H9 (cell line): ENCODE measurements around the gene PARVB. TPM values are rescaled to one million over a fixed set of nuclear protein-coding genes. Genes with fewer than 3 reads are reported as not detected.

Experiments used
- DNase-seq: peaks from one replicate; pipeline ENCODE4 v3.0.0-alpha.2; 2017
- H2AFZ ChIP-seq: one replicate; pipeline ENCODE4 v1.6.1; 2013; ENCODE audit warnings: mild to moderate bottlenecking, low read length, control low read depth, moderate library complexity
- H2AK5ac ChIP-seq: 2 replicates; pipeline ENCODE4 v1.6.1; 2013; ENCODE audit warnings: low read length, control low read depth, mixed read lengths; ENCODE audit not compliant: insufficient read length
- H2BK120ac ChIP-seq: one replicate; pipeline ENCODE4 v1.6.1; 2013; ENCODE audit warnings: low read depth, mild to moderate bottlenecking, low read length, control low read depth, inconsistent platforms; ENCODE audit not compliant: poor library complexity, severe bottlenecking
- H2BK12ac ChIP-seq: 2 replicates; pipeline ENCODE4 v1.6.1; 2013; ENCODE audit warnings: low read length, control low read depth, mixed read lengths, low read depth; ENCODE audit not compliant: insufficient read length
- H2BK15ac ChIP-seq: 2 replicates; pipeline ENCODE4 v1.6.1; 2013; ENCODE audit warnings: low read depth, low read length, control low read depth
- H2BK20ac ChIP-seq: one replicate; pipeline ENCODE4 v1.6.1; 2013; ENCODE audit warnings: low read depth, mild to moderate bottlenecking, low read length, control low read depth, inconsistent platforms; ENCODE audit not compliant: poor library complexity, severe bottlenecking
- H2BK5ac ChIP-seq: 2 replicates; pipeline ENCODE4 v1.6.1; 2013; ENCODE audit warnings: low read length, control low read depth, mixed read lengths; ENCODE audit not compliant: insufficient read length
- H3K14ac ChIP-seq: 2 replicates; pipeline ENCODE4 v1.6.1; 2013; ENCODE audit warnings: low read length, control low read depth; ENCODE audit not compliant: insufficient read depth
- H3K18ac ChIP-seq: 2 replicates; pipeline ENCODE4 v1.6.1; 2013; ENCODE audit warnings: low read depth, mild to moderate bottlenecking, mixed read lengths, low read length, control low read depth; ENCODE audit not compliant: insufficient read length
- H3K23ac ChIP-seq: 2 replicates; pipeline ENCODE4 v1.6.1; 2013; ENCODE audit warnings: low read length, control low read depth, mixed read lengths, low read depth; ENCODE audit not compliant: insufficient read length
- H3K23me2 ChIP-seq: 2 replicates; pipeline ENCODE4 v1.6.1; 2013; ENCODE audit warnings: low read depth, mild to moderate bottlenecking, mixed read lengths, low read length, control low read depth; ENCODE audit not compliant: insufficient read length, poor library complexity, severe bottlenecking
- H3K27ac ChIP-seq: 2 replicates; pipeline ENCODE4 v1.5.1; 2013; ENCODE audit warnings: low read length, control low read depth, mixed read lengths, low read depth; ENCODE audit not compliant: insufficient read length
- H3K27me3 ChIP-seq: 2 replicates; pipeline ENCODE4 v1.6.1; 2013; ENCODE audit warnings: low read length, control low read depth, inconsistent platforms; ENCODE audit not compliant: insufficient read depth
- H3K4ac ChIP-seq: 2 replicates; pipeline ENCODE4 v1.6.1; 2013; ENCODE audit warnings: low read depth, mild to moderate bottlenecking, control low read depth, inconsistent platforms, low read length, moderate library complexity
- H3K4me1 ChIP-seq: 2 replicates; pipeline ENCODE4 v1.6.1; 2013; ENCODE audit warnings: low read length, control low read depth, inconsistent platforms; ENCODE audit not compliant: insufficient read depth
- H3K4me2 ChIP-seq: 2 replicates; pipeline ENCODE4 v1.6.1; 2013; ENCODE audit warnings: low read length, control low read depth, mixed read lengths; ENCODE audit not compliant: insufficient read length, insufficient read depth
- H3K56ac ChIP-seq: 2 replicates; pipeline ENCODE4 v1.6.1; 2013; ENCODE audit warnings: low read depth, mild to moderate bottlenecking, mixed read lengths, low read length, control low read depth; ENCODE audit not compliant: insufficient read length
- H3K79me1 ChIP-seq: 2 replicates; pipeline ENCODE4 v1.6.1; 2013; ENCODE audit warnings: low read depth, mild to moderate bottlenecking, moderate library complexity, low read length, control low read depth, inconsistent platforms; ENCODE audit not compliant: insufficient read depth, poor library complexity, severe bottlenecking
- H3K79me2 ChIP-seq: 2 replicates; pipeline ENCODE4 v1.6.1; 2013; ENCODE audit warnings: low read length, control low read depth, inconsistent platforms; ENCODE audit not compliant: insufficient read depth
- H3K9ac ChIP-seq: 2 replicates; pipeline ENCODE4 v1.6.1; 2013; ENCODE audit warnings: low read length, control low read depth, mixed read lengths; ENCODE audit not compliant: insufficient read length; ENCODE audit errors: extremely low read depth
- H3K9me3 ChIP-seq: one replicate; pipeline ENCODE4 v1.6.1; 2013; ENCODE audit warnings: low read depth, low read length, inconsistent platforms; ENCODE audit not compliant: control insufficient read depth
- H3T11ph ChIP-seq: one replicate; pipeline ENCODE4 v1.6.1; 2013; ENCODE audit warnings: mild to moderate bottlenecking, low read length, control low read depth, inconsistent platforms
- H4K20me1 ChIP-seq: one replicate; pipeline ENCODE4 v1.6.1; 2013; ENCODE audit not compliant: control insufficient read depth, insufficient read length, insufficient read depth
- H4K5ac ChIP-seq: 2 replicates; pipeline ENCODE4 v1.6.1; 2013; ENCODE audit warnings: low read depth, mild to moderate bottlenecking, mixed read lengths, low read length, control low read depth; ENCODE audit not compliant: insufficient read length
- H4K8ac ChIP-seq: replicated peaks from 2 replicates; pipeline ENCODE4 v1.6.1; 2013; ENCODE audit warnings: low read length, control low read depth, mixed read lengths, low read depth; ENCODE audit not compliant: insufficient read length
- H4K91ac ChIP-seq: 2 replicates; pipeline ENCODE4 v1.6.1; 2013; ENCODE audit warnings: low read depth, mild to moderate bottlenecking, moderate library complexity, mixed read lengths, low read length, control low read depth; ENCODE audit not compliant: insufficient read length
- H3K27ac Mint-ChIP-seq, 3 experiments: 2 replicates in 2 of 3; 3 replicates in 1 of 3; pipeline ENCODE4 v1.8.0; 2020 to 2021; ENCODE audit warnings: mixed read lengths in 3 of 3, mild to moderate bottlenecking in 1 of 3, moderate library complexity in 1 of 3
- H3K27me3 Mint-ChIP-seq: 2 replicates; pipeline ENCODE4 v1.8.0; 2021; ENCODE audit warnings: low read depth, mild to moderate bottlenecking, moderate library complexity, mixed read lengths
- H3K36me3 Mint-ChIP-seq, 3 experiments: 2 replicates in 2 of 3; 3 replicates in 1 of 3; pipeline ENCODE4 v1.8.0; 2020 to 2021; ENCODE audit warnings: low read depth in 3 of 3, mixed read lengths in 3 of 3; ENCODE audit not compliant: insufficient read depth in 1 of 3
- H3K4me1 Mint-ChIP-seq, 2 experiments: 2 replicates each; pipeline ENCODE4 v1.8.0; 2020; ENCODE audit warnings: mixed read lengths in 2 of 2
- H3K4me3 Mint-ChIP-seq, 2 experiments: 2 replicates in 1 of 2; 3 replicates in 1 of 2; pipeline ENCODE4 v1.8.0; 2020 to 2021; ENCODE audit warnings: mild to moderate bottlenecking in 2 of 2, mixed read lengths in 2 of 2, moderate library complexity in 1 of 2
- H3K9me3 Mint-ChIP-seq, 2 experiments: 2 replicates in 1 of 2; 3 replicates in 1 of 2; pipeline ENCODE4 v1.8.0; 2020; ENCODE audit warnings: mild to moderate bottlenecking in 2 of 2, mixed read lengths in 2 of 2, moderate library complexity in 1 of 2
- WGBS: extraction: QIAGEN DNeasy Blood & Tissue Kit; methylation state at CpG from one replicate; pipeline ENCODE4 v1.1.7; 2013; ENCODE audit warnings: missing lambda C conversion rate, low lambda C conversion rate, mixed read lengths; ENCODE audit not compliant: insufficient read length; ENCODE audit errors: extremely low coverage; 5-methylcytosine and 5-hydroxymethylcytosine counted together
- total RNA-seq: library from RNA; stranded (reverse); gene quantifications from 2 replicates; pipeline ENCODE4 v1.2.1, GENCODE V29; 2021
- TF ChIP-seq, protein P1 (sequence below): fragments of 200-600 bp; sonication (generic); conservative IDR thresholded peaks from 3 replicates; pipeline ENCODE4 v1.8.0; 2021; ENCODE audit warnings: antibody characterized with exemption, mild to moderate bottlenecking

Gene PARVB
- total RNA-seq, 1 experiment from 2014 or later: 15.6 TPM

DNA sequence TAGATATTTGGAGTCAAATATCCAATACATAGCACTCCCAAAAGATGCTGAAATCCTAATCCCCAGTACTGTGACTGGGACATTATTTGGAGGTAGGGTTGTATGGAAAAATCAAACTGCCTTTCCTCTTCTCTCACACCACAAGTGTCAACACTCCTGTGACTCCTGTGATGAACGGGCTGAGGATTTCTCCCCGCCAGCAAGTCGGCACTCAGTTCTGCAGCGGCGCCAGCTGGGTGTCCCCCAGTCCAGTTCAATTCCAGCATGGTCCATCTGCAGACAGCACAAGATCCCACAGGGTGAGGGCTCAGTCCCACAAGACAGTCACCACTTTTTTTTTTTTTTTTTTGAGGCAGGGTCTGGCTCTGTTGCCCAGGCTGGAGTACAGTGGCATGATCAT, 4.3 kb upstream of the PARVB start:
- no peak overlapping the region for H2BK15ac ChIP-seq
- no peak overlapping the region for H2BK5ac ChIP-seq
- no peak overlapping the region for H3T11ph ChIP-seq
- no peak overlapping the region for H4K8ac ChIP-seq
- no peak overlapping the region for H3K27ac ChIP-seq
- H3K23me2 ChIP-seq: peaks cover 8% of the 10 kb centered on the region
- no peaks in the 10 kb centered on the region for H3K79me1 ChIP-seq
- H2AFZ ChIP-seq: no peak overlapping the region
- WGBS: no CpG with 5 or more reads among the region's 5 CpGs
- no peaks in the 10 kb centered on the region; a peak in 1 of 5 replicates for H3K9me3 Mint-ChIP-seq
- no peak overlapping the region for H2BK20ac ChIP-seq
- no peak overlapping the region for H3K4ac ChIP-seq
- no peaks in the 10 kb centered on the region for H3K27me3 ChIP-seq
- no peak overlapping the region for H3K9ac ChIP-seq
- no peak overlapping the region for H3K27ac Mint-ChIP-seq
- no peaks in the 10 kb centered on the region for H3K36me3 Mint-ChIP-seq
- no peaks in the 10 kb centered on the region for H4K20me1 ChIP-seq
- no peak overlapping the region for H2BK12ac ChIP-seq
- H2AK5ac ChIP-seq: no peak overlapping the region
- no peak overlapping the region for H4K5ac ChIP-seq
- no peaks in the 10 kb centered on the region for H3K79me2 ChIP-seq
- H3K27me3 Mint-ChIP-seq: peaks cover 4% of the 10 kb centered on the region
- H3K14ac ChIP-seq: no peak overlapping the region
- H3K9me3 ChIP-seq: no peaks in the 10 kb centered on the region
- H2BK120ac ChIP-seq: no peak overlapping the region
- peaks cover 10 to 15% of the 10 kb centered on the region in 2 experiments for H3K4me1 Mint-ChIP-seq
- no peaks in the 10 kb centered on the region for H3K4me1 ChIP-seq
- no peak overlapping the region for H3K4me2 ChIP-seq
- H3K56ac ChIP-seq: no peak overlapping the region
- no peak overlapping the region for H3K4me3 Mint-ChIP-seq
- TF ChIP-seq, protein P1, sequence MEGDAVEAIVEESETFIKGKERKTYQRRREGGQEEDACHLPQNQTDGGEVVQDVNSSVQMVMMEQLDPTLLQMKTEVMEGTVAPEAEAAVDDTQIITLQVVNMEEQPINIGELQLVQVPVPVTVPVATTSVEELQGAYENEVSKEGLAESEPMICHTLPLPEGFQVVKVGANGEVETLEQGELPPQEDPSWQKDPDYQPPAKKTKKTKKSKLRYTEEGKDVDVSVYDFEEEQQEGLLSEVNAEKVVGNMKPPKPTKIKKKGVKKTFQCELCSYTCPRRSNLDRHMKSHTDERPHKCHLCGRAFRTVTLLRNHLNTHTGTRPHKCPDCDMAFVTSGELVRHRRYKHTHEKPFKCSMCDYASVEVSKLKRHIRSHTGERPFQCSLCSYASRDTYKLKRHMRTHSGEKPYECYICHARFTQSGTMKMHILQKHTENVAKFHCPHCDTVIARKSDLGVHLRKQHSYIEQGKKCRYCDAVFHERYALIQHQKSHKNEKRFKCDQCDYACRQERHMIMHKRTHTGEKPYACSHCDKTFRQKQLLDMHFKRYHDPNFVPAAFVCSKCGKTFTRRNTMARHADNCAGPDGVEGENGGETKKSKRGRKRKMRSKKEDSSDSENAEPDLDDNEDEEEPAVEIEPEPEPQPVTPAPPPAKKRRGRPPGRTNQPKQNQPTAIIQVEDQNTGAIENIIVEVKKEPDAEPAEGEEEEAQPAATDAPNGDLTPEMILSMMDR: no peak
- no peak overlapping the region for H3K18ac ChIP-seq
- H3K23ac ChIP-seq: no peak overlapping the region
- H4K91ac ChIP-seq: no peak overlapping the region
- DNase-seq: no peak
